HG03064 (cell line): ENCODE measurements around the gene PLB1.
A peak's percentile ranks its signal among the peaks of the same experiment; 100 is the strongest.

Experiments
- ATAC-seq: cut with Tn5 transposase; IDR thresholded peaks from one replicate; pipeline ENCODE4 v1.9.1; 2021; ENCODE audit warnings: low read depth; ENCODE audit not compliant: unreplicated experiment

The PLB1 gene

GRCh38 chr2:28678175-28678855 lies 182.5 kb downstream of the PLB1 start:
- ATAC-seq, result no peak

- ATAC-seq, result no peak
These were observed 183.1 kb downstream of the PLB1 start for GRCh38 chr2:28678944-28679343.

GRCh38 chr2:28680657-28681056 lies 184.8 kb downstream of the PLB1 start:
- ATAC-seq, result no peak

GRCh38 chr2:28681158-28681571 lies 185.3 kb downstream of the PLB1 start:
- ATAC-seq, result peak; percentile 83

- ATAC-seq, result no peak
These were observed 185.7 kb downstream of the PLB1 start for GRCh38 chr2:28681606-28682005.

GRCh38 chr2:28683100-28683706 lies 187.3 kb downstream of the PLB1 start:
- no peak for ATAC-seq

- ATAC-seq, result no peak
These were observed 188.4 kb downstream of the PLB1 start for GRCh38 chr2:28684142-28684858.

GRCh38 chr2:28687171-28687570 lies 191.3 kb downstream of the PLB1 start:
- ATAC-seq, result no peak

- no peak for ATAC-seq
These were observed 192.0 kb downstream of the PLB1 start for GRCh38 chr2:28687640-28688385.

GRCh38 chr2:28688818-28689217 lies 193.0 kb downstream of the PLB1 start:
- ATAC-seq, result no peak

- ATAC-seq, result no peak
These were observed 193.9 kb downstream of the PLB1 start for GRCh38 chr2:28689771-28690170.

- no peak for ATAC-seq
These were observed 196.6 kb downstream of the PLB1 start for GRCh38 chr2:28692411-28692810.

GRCh38 chr2:28693223-28693622 lies 197.4 kb downstream of the PLB1 start:
- no peak for ATAC-seq
